PFSK-1 (cell line): Measurements from ENCODE around the gene ZNF609.

Experiments
- FOXP2 ChIP-seq: optimal IDR thresholded peaks from 2 replicates; pipeline ENCODE3; 2011; ENCODE audit warnings: borderline replicate concordance, control low read depth, inconsistent platforms; ENCODE audit not compliant: insufficient read depth; ENCODE audit errors: extremely low read length, extremely low read depth
- POLR2AphosphoS5 ChIP-seq: IDR thresholded peaks from 2 replicates; pipeline ENCODE4 v1.6.1; 2012; ENCODE audit warnings: low read depth, mild to moderate bottlenecking, control low read depth, low read length, moderate library complexity
- REST ChIP-seq, 2 experiments: IDR thresholded peaks; 2 replicates each; pipeline versions ENCODE4 v1.6.1 to v1.8.0; 2011 to 2012; ENCODE audit warnings: low read depth in 2 of 2, low read length in 2 of 2, control low read depth in 1 of 2, inconsistent platforms in 1 of 2, mild to moderate bottlenecking in 1 of 2, moderate library complexity in 1 of 2; ENCODE audit not compliant: insufficient read depth in 1 of 2
- SIN3A ChIP-seq: IDR thresholded peaks from 2 replicates; pipeline ENCODE4 v1.6.1; 2012; ENCODE audit warnings: mild to moderate bottlenecking, low read length, moderate library complexity, borderline replicate concordance; ENCODE audit not compliant: insufficient read depth
- TAF1 ChIP-seq: IDR thresholded peaks from 2 replicates; pipeline ENCODE4 v1.6.1; 2012; ENCODE audit warnings: low read length, control low read depth, borderline replicate concordance; ENCODE audit not compliant: insufficient read depth

ZNF609 gene

DNA sequence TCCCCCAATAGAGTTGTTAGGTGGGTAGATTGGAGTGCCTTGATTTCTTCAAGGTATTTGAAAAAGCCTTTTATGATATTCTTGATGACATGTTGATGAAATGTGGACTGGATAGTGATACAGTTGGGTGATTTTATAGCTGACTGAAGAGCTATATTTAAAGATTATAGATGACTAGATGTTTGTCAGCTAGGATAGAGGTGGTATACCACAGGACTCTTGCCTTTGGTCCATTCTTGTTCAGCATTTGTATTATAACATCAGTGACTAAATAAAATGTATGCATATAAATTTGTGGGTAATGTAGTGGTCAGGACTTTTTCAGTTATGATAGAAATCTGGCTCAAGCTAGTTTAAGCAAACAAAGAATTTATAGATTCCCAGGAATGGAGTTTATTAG, 143.9 kb downstream of the ZNF609 start:
- no peak for TF ChIP-seq FOXP2
- no peak for TF ChIP-seq REST (IDR thresholded peaks at IDR 0.05; ENCODE audit: insufficient read depth in 1 of 2, low read depth in 2 of 2, low read length in 2 of 2)
- TF ChIP-seq SIN3A: no peak
- TF ChIP-seq POLR2AphosphoS5: no peak
- TF ChIP-seq TAF1: no peak

GRCh38 chr15:64610257-64610919, 150.0 kb downstream of the ZNF609 start:
- TF ChIP-seq POLR2AphosphoS5 (no peak), TAF1 (no peak), REST (IDR thresholded peaks at IDR 0.05; ENCODE audit: insufficient read depth in 1 of 2, low read depth in 2 of 2, low read length in 2 of 2) (no peak), SIN3A (no peak), FOXP2 (no peak)

DNA sequence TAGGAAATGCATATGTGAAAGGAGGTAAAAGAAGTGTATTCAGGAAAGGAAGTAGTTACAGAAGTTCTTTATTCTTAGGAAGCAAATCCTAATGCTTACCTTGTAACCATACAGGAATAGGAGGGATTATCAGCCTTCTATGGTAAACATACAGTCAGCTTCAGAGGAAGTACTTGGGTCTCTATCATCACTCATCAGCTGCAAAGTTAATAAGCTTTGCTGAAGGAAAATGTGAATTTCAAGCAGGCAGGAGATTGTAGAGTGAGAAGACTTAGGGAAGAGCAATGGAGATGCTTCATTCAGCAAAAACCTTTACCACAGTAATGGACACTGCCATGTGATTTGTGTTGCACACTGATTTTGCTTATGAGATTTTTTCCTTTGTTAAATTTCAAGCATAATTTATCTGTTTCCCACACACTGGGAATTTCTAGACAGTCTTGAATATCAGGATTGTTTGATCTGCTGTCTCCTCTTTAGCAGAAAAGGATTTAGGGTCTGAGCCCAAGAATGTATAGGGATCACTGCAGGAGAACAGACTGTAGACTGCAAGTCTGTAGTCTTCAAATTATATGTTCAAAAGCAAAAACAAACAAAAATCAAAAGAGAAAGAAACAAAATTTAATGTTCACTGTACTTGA, 150.8 kb downstream of the ZNF609 start:
- no peak for TF ChIP-seq POLR2AphosphoS5
- no peak for TF ChIP-seq TAF1
- TF ChIP-seq REST (IDR thresholded peaks at IDR 0.05; ENCODE audit: insufficient read depth in 1 of 2, low read depth in 2 of 2, low read length in 2 of 2): no peak
- TF ChIP-seq FOXP2: no peak

- TF ChIP-seq POLR2AphosphoS5 (no peak), SIN3A (no peak), TAF1 (no peak), REST (IDR thresholded peaks at IDR 0.05; ENCODE audit: insufficient read depth in 1 of 2, low read depth in 2 of 2, low read length in 2 of 2) (no peak), FOXP2 (no peak)
These were observed 154.1 kb downstream of the ZNF609 start for GRCh38 chr15:64614519-64614918.
